HG03280 (cell line): ENCODE data around the gene QSER1.
A peak's percentile ranks its signal among the peaks of the same experiment; 100 is the strongest.
"Not testable (repeated sequence)": the region's sequence is repeated elsewhere in the genome, so short reads cannot be mapped to it uniquely, and the experiment has no call there.

Source experiments
- ATAC-seq: cut with Tn5 transposase; IDR thresholded peaks from one replicate; pipeline ENCODE4 v1.9.1; 2021; ENCODE audit warnings: mild to moderate bottlenecking, moderate library complexity; ENCODE audit not compliant: unreplicated experiment

The QSER1 gene

GRCh38 chr11:32991427-32991826 is 98.8 kb downstream of the QSER1 start:
- no peak for ATAC-seq

- ATAC-seq: no peak
These were observed 99.3 kb downstream of the QSER1 start for GRCh38 chr11:32991898-32992297.

GRCh38 chr11:33000181-33000580 is 107.6 kb downstream of the QSER1 start:
- ATAC-seq: no peak

GRCh38 chr11:33001281-33001680 is 108.7 kb downstream of the QSER1 start:
- ATAC-seq: no peak

GRCh38 chr11:33001751-33002542 is 109.3 kb downstream of the QSER1 start:
- no peak for ATAC-seq

GRCh38 chr11:33005175-33005574 is 112.6 kb downstream of the QSER1 start:
- no peak for ATAC-seq

GRCh38 chr11:33006010-33006409 is 113.4 kb downstream of the QSER1 start:
- no peak for ATAC-seq

- no peak for ATAC-seq
These were observed 121.1 kb downstream of the QSER1 start for GRCh38 chr11:33013755-33014154.

- peak; percentile 61 for ATAC-seq
These were observed 123.3 kb downstream of the QSER1 start, which contains the start of gene DEPDC7 for GRCh38 chr11:33015621-33016551. Gene DEPDC7, plus strand, starts transcription at chr11:33015878. Its CDS starts 78 bp downstream, at chr11:33015956.

- ATAC-seq: no peak
These were observed 124.0 kb downstream of the QSER1 start for GRCh38 chr11:33016654-33017053.

- ATAC-seq: no peak
These were observed 124.9 kb downstream of the QSER1 start for GRCh38 chr11:33017478-33017877.

GRCh38 chr11:33017965-33018364 is 125.4 kb downstream of the QSER1 start:
- ATAC-seq: no peak

GRCh38 chr11:33018840-33019239 is 126.2 kb downstream of the QSER1 start:
- no peak for ATAC-seq

- no peak for ATAC-seq
These were observed 128.9 kb downstream of the QSER1 start for GRCh38 chr11:33021501-33021900.

- no peak for ATAC-seq
These were observed 129.3 kb downstream of the QSER1 start for GRCh38 chr11:33021937-33022336.

GRCh38 chr11:33025339-33025722 is 132.7 kb downstream of the QSER1 start:
- ATAC-seq: no peak

GRCh38 chr11:33027233-33027632 is 134.6 kb downstream of the QSER1 start:
- ATAC-seq: no peak

GRCh38 chr11:33027846-33028536 is 135.4 kb downstream of the QSER1 start:
- ATAC-seq: no peak

- ATAC-seq: no peak
These were observed 135.9 kb downstream of the QSER1 start for GRCh38 chr11:33028537-33028914.

GRCh38 chr11:33029218-33029617 is 136.6 kb downstream of the QSER1 start:
- not testable (repeated sequence) for ATAC-seq
